ENCODE results near the gene DHRSX.
"Not testable (repeated sequence)": the region's sequence is repeated elsewhere in the genome, so short reads cannot be mapped to it uniquely, and the experiment has no call there.

The DHRSX gene

GRCh38 chrX:2369206-2369605 is 131.6 kb downstream of the DHRSX start (continued):
- TF ChIP-seq ZNF398 (tag by site-specific recombination; IDR thresholded peaks at IDR 0.05) (no peak), ZNF302 (tag by site-specific recombination; IDR thresholded peaks at IDR 0.05; ENCODE audit: low read depth) (no peak), PATZ1 (tag by site-specific recombination; IDR thresholded peaks at IDR 0.05) (no peak), ZNF202 (tag by site-specific recombination; IDR thresholded peaks at IDR 0.05; ENCODE audit: borderline replicate concordance) (no peak)

- H3K9me3 ChIP-seq (ENCODE audit: control insufficient read depth, insufficient read depth, low read depth, low read length) = no peaks in the 10 kb centered on the region
- TF ChIP-seq ZNF404 (tag by site-specific recombination; IDR thresholded peaks at IDR 0.05) (no peak), ZNF544 (tag by site-specific recombination; IDR thresholded peaks at IDR 0.05) (no peak), ZNF658 (tag by site-specific recombination; IDR thresholded peaks at IDR 0.05) (no peak), ZSCAN5A (tag by site-specific recombination; IDR thresholded peaks at IDR 0.05) (no peak), ZSCAN23 (tag by site-specific recombination; IDR thresholded peaks at IDR 0.05) (no peak), ZNF37A (tag by site-specific recombination; IDR thresholded peaks at IDR 0.05) (no peak), ZNF473 (tag by site-specific recombination; IDR thresholded peaks at IDR 0.05) (no peak), ZNF677 (tag by site-specific recombination; IDR thresholded peaks at IDR 0.05) (no peak), ZNF629 (tag by site-specific recombination; IDR thresholded peaks at IDR 0.05) (no peak), HIC1 (tag by site-specific recombination; IDR thresholded peaks at IDR 0.05) (no peak)
- H3K4me1 ChIP-seq (ENCODE audit: control insufficient read depth, insufficient read depth, low read length) = no peaks in the 10 kb centered on the region
- H3K4me3 ChIP-seq (ENCODE audit: low read depth, low read length) = no peak overlapping the region
- ChIA-PET CTCF (no interaction called here), POLR2A (no interaction called here)
- no peaks in the 10 kb centered on the region for H3K36me3 ChIP-seq (ENCODE audit: control insufficient read depth in 2 of 2, insufficient read depth in 1 of 2, low read length in 2 of 2)
- H3K27ac ChIP-seq (ENCODE audit: extremely low read depth, low read depth, low read length) = no peak overlapping the region
Measured at GRCh38 chrX:2360731-2361130, 140.0 kb downstream of the DHRSX start.

- H3K4me1 ChIP-seq (ENCODE audit: control insufficient read depth, insufficient read depth, low read length); H3K9me3 ChIP-seq (ENCODE audit: control insufficient read depth, insufficient read depth, low read depth, low read length); H3K27ac ChIP-seq (ENCODE audit: extremely low read depth, low read depth, low read length); POLR2A ChIA-PET; H3K4me3 ChIP-seq (ENCODE audit: low read depth, low read length); CTCF ChIA-PET; H3K36me3 ChIP-seq (ENCODE audit: control insufficient read depth in 2 of 2, insufficient read depth in 1 of 2, low read length in 2 of 2): not testable (repeated sequence)
- peak; percentile 90 for TF ChIP-seq ZNF146 (tag by site-specific recombination; IDR thresholded peaks at IDR 0.05)
Measured at GRCh38 chrX:2359522-2359921, 141.3 kb downstream of the DHRSX start.

Data from HEK293 (cell line).